GM12878 (cell line): ENCODE data around the gene LCN12. TPM values are rescaled to one million over a fixed set of nuclear protein-coding genes. Genes with fewer than 3 reads are reported as not detected.

Experiments
- ATAC-seq: fragments of 200-7000 bp; cut with Tn5 transposase; 3 replicates; pipeline ENCODE4 v1.9.1; 2020; ENCODE audit warnings: mild to moderate bottlenecking, moderate library complexity
- BruUV-seq: library from RNA; stranded (reverse); fragments of 400-500 nt; replicated peaks from 2 replicates; lab custom pipeline; 2021; lab: Mats Ljungman, UMichigan
- CTCF ChIA-PET: fragments of 300-600 bp; sonication (Branson Sonifier 250); formaldehyde crosslinking; extraction: SDS; loops from one replicate; lab custom pipeline; 2021; ENCODE audit warnings: inconsistent platforms; lab: Yijun Ruan, JAX
- POLR2A ChIA-PET: fragments of 350-600 bp; formaldehyde crosslinking; extraction: SDS; loops from one replicate; lab custom pipeline; 2021; ENCODE audit warnings: inconsistent platforms; lab: Charles Lee
- RAD21 ChIA-PET: fragments of 300-600 bp; sonication (Branson Sonifier 250); formaldehyde crosslinking; loops from one replicate; lab custom pipeline; 2023; ENCODE audit warnings: antibody characterized with exemption; ENCODE audit not compliant: unreplicated experiment; lab: Charles Lee
- SMC1A ChIA-PET: fragments of 300-600 bp; sonication (Branson Sonifier 250); formaldehyde crosslinking; loops from one replicate; lab custom pipeline; 2023; ENCODE audit not compliant: unreplicated experiment, uncharacterized antibody; lab: Charles Lee
- DNase-seq: peaks from one replicate; pipeline ENCODE4 v3.0.0-alpha.2; 2011; ENCODE audit warnings: low read depth, low spot score
- FAIRE-seq: peaks from 3 replicates; lab custom pipeline; 2011; peaks lifted over from hg19 to GRCh38; lab: Jason Lieb, UNC
- H2AFZ ChIP-seq: 2 replicates; pipeline ENCODE4 v1.6.0; 2011; ENCODE audit warnings: low read depth, low read length, control low read depth; ENCODE audit not compliant: control insufficient read depth
- H3K27ac ChIP-seq: 2 replicates; pipeline ENCODE4 v1.5.1; 2011; ENCODE audit warnings: control low read depth; ENCODE audit not compliant: control insufficient read depth, insufficient read depth
- H3K27me3 ChIP-seq, 2 experiments: replicated peaks in 1 of 2; 2 replicates each; pipeline versions ENCODE4 v1.6.0 to v1.6.1; 2011; ENCODE audit warnings: low read length in 1 of 2; ENCODE audit not compliant: control insufficient read depth in 2 of 2, insufficient read depth in 2 of 2
- H3K36me3 ChIP-seq, 2 experiments: 2 replicates each; pipeline ENCODE4 v1.5.1; 2011; ENCODE audit warnings: low read length in 1 of 2; ENCODE audit not compliant: control insufficient read depth in 2 of 2, insufficient read depth in 2 of 2
- H3K4me1 ChIP-seq: 2 replicates; pipeline ENCODE4 v1.6.1; 2011; ENCODE audit warnings: mild to moderate bottlenecking, low read length, moderate library complexity, mixed read lengths; ENCODE audit not compliant: control insufficient read depth, insufficient read depth
- H3K4me2 ChIP-seq: 2 replicates; pipeline ENCODE4 v1.6.0; 2011; ENCODE audit warnings: control low read depth; ENCODE audit not compliant: control insufficient read depth, insufficient read depth
- H3K4me3 ChIP-seq: fragments of 200-600 bp; sonication (generic); 2 replicates; pipeline ENCODE4 v1.5.1; 2016
- H3K79me2 ChIP-seq: 2 replicates; pipeline ENCODE4 v1.6.0; 2011; ENCODE audit warnings: low read length; ENCODE audit not compliant: control insufficient read depth, insufficient read depth
- H3K9ac ChIP-seq: 2 replicates; pipeline ENCODE4 v1.8.0; 2011; ENCODE audit warnings: low read length, control low read depth, mixed read lengths; ENCODE audit not compliant: control insufficient read depth, insufficient read depth
- H3K9me3 ChIP-seq: replicated peaks from 3 replicates; pipeline ENCODE4 v1.5.1; 2011; ENCODE audit warnings: mild to moderate bottlenecking, low read length; ENCODE audit not compliant: control insufficient read depth, insufficient read depth
- H4K20me1 ChIP-seq: 2 replicates; pipeline ENCODE4 v1.6.0; 2011; ENCODE audit not compliant: control insufficient read depth, insufficient read depth
- CREM ChIP-seq: IDR thresholded peaks from 2 replicates; pipeline ENCODE4 v1.6.1; 2014; ENCODE audit warnings: antibody characterized with exemption, low read depth
- IKZF2 ChIP-seq, 2 experiments: fragments of 450-650 bp; IDR thresholded peaks; 2 replicates each; pipeline ENCODE4 v1.6.1; 2017; ENCODE audit warnings: mild to moderate bottlenecking in 2 of 2, moderate library complexity in 2 of 2
- NFYA ChIP-seq: IDR thresholded peaks from 2 replicates; pipeline ENCODE4 v1.6.1; 2011; ENCODE audit warnings: low read depth, mild to moderate bottlenecking, low read length, improper control_type of control experiment, borderline replicate concordance
- PAX8 ChIP-seq: fragments of 450-650 bp; IDR thresholded peaks from 2 replicates; pipeline ENCODE4 v1.6.1; 2017; ENCODE audit warnings: mild to moderate bottlenecking, moderate library complexity
- SREBF1 ChIP-seq: IDR thresholded peaks from 2 replicates; pipeline ENCODE4 v1.6.1; 2012; ENCODE audit warnings: mild to moderate bottlenecking, low read length
- ZNF24 ChIP-seq: fragments of 450-650 bp; IDR thresholded peaks from 2 replicates; pipeline ENCODE4 v1.6.1; 2017; ENCODE audit warnings: antibody characterized with exemption, mild to moderate bottlenecking
- WGBS: methylation state at CpG from one replicate; pipeline ENCODE4 v1.1.6; 2016; ENCODE audit warnings: low lambda C conversion rate; ENCODE audit not compliant: insufficient replicate concordance, insufficient coverage; ENCODE audit errors: missing lambda C conversion rate; 5-methylcytosine and 5-hydroxymethylcytosine counted together
- in situ Hi-C: fragments of 300-500 bp; cut with MboI; formaldehyde crosslinking; loops from 9 replicates; pipeline ENCODE4 v1.14.3; 2018; ENCODE audit warnings: mixed read lengths
- intact Hi-C: fragments of 100-400 bp; cut with micrococcal nuclease; formaldehyde crosslinking; loops from one replicate; pipeline ENCODE4 v1.14.2; 2022; ENCODE audit not compliant: unreplicated experiment
- polyA plus RNA-seq, 11 experiments: library from polyadenylated mRNA; depleted of rRNA in 4 of 11; unstranded in 6 of 11; stranded (reverse) in 5 of 11; fragments of >200 nt; fragmentation: Nextera tagmentation in 4 of 11; fragmentation: Illumina TruSeq in 1 of 11; extraction: Ambion mirVana in 4 of 11; extraction: Trizol in 1 of 11; gene quantifications; 1 replicate in 1 of 11; 2 replicates in 10 of 11; pipeline versions ENCODE4 v1.2.1 to v1.2.3, GENCODE V29; 2011 to 2016; ENCODE audit warnings: inconsistent platforms in 2 of 11, missing spikeins in 2 of 11, low read depth in 1 of 11
- total RNA-seq, 4 experiments: library from RNA; depleted of rRNA in 3 of 4; stranded (reverse); fragments of >200 nt in 3 of 4; fragmentation: Illumina TruSeq in 1 of 4; extraction: Trizol in 1 of 4; gene quantifications; 2 replicates each; pipeline versions ENCODE4 v1.2.1 to v1.2.3, GENCODE V29; 2013 to 2021
- TF ChIP-seq, protein P1 (sequence below): IDR thresholded peaks from 2 replicates; pipeline ENCODE4 v1.6.1; 2011; ENCODE audit warnings: low read depth, low read length, improper control_type of control experiment, borderline replicate concordance

LCN12 gene
- total and polyA plus RNA-seq, 10 of the 15 experiments (the other 5 are each of a cell fraction or from before 2014, with no cell fraction given) = 0.06 to 0.64 (median 0.40) TPM; not detected in 3

DNA sequence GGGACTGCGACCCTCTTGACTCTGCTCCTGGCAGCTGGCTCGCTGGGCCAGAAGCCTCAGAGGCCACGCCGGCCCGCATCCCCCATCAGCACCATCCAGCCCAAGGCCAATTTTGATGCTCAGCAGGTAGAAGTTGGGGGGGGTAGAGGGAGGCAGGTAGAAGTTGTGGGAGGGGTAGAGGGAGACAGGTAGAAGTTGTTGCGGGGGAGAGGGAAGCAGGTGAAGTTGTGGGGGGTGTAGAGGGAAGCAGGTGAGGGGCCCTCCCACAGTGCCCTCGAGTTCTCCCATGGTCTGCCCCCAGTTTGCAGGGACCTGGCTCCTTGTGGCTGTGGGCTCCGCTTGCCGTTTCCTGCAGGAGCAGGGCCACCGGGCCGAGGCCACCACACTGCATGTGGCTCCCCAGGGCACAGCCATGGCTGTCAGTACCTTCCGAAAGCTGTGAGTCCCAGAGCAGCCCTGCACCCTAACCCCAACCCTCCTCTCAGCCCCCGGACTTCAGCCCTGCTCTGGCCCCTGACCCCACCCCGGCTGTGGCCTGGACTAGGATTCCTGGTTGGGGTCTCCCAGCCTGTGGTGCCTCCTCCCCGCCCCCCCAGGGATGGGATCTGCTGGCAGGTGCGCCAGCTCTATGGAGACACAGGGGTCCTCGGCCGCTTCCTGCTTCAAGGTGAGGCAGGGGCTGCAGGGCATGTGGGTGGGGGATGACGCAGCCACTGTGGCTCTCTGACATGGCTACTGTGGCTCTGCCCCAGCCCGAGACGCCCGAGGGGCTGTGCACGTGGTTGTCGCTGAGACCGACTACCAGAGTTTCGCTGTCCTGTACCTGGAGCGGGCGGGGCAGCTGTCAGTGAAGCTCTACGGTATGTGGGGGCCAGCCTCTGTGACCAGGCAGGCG lies 6.5 kb upstream of the LCN12 start:
- Histone ChIP-seq H3K4me1 (peaks cover 9% of the 10 kb centered on the region), H3K27me3 (no peaks in the 10 kb centered on the region), H3K36me3 (peaks cover 0 to 18% of the 10 kb centered on the region in 2 experiments; a peak in 3 of 4 replicates)
- intact Hi-C loops = loop anchor here (10.0 kb wide), 1 partner anchor 151 kb away; the partner anchor contains the start of genes CCDC183 and TMEM141
- TF ChIP-seq CREM (no peak), NFYA (no peak), ZNF24 (no peak), PAX8 (no peak), IKZF2 (IDR thresholded peaks at IDR 0.05) (no peak), SREBF1 (no peak)
- TF ChIP-seq, protein P1, sequence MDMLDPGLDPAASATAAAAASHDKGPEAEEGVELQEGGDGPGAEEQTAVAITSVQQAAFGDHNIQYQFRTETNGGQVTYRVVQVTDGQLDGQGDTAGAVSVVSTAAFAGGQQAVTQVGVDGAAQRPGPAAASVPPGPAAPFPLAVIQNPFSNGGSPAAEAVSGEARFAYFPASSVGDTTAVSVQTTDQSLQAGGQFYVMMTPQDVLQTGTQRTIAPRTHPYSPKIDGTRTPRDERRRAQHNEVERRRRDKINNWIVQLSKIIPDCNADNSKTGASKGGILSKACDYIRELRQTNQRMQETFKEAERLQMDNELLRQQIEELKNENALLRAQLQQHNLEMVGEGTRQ = no peak
- TF ChIP-seq, all 136 proteins: peak for 0
- 64% methylated on average over 28 of the region's 30 CpGs for WGBS
- ATAC-seq (no peak), DNase-seq (no peak), FAIRE-seq (no peak)
- ChIA-PET CTCF (interaction anchor here (0.7 to 1.6 kb wide), 8 partner anchors 9 to 90 kb away, joined by 3 to 7 read pairs (median 3); partner anchors contain the start of genes CLIC3 and TRAF2), POLR2A (interaction anchor here (2.5 kb wide), 1 partner anchor 59 kb away, joined by 6 read pairs; the partner anchor contains the start of gene TRAF2), SMC1A (no interaction called here), RAD21 (interaction anchor here (0.5 kb wide), 1 partner anchor 15 kb away, joined by 5 read pairs; no protein-coding TSS in a partner anchor)
- Histone ChIP-seq H2AFZ (no peak overlapping the region), H3K79me2 (peaks cover 19% of the 10 kb centered on the region), H3K9ac (no peak overlapping the region), H4K20me1 (no peaks in the 10 kb centered on the region), H3K4me3 (no peak overlapping the region), H3K9me3 (no peaks in the 10 kb centered on the region), H3K27ac (no peak overlapping the region), H3K4me2 (no peak overlapping the region)
- no TSS peak for BruUV-seq
- in situ Hi-C loops = loop anchor here (5.0 kb wide), 1 partner anchor 92 kb away; no protein-coding TSS in a partner anchor
